GM19099 (cell line): ENCODE results near the gene SCAMP2.

Experiments
- POLR2A ChIP-seq: IDR thresholded peaks from 3 replicates; pipeline ENCODE4 v1.6.1; 2011; ENCODE audit warnings: low read depth; ENCODE audit not compliant: insufficient read length; ENCODE audit errors: extremely low read depth

SCAMP2 gene

GRCh38 chr15:74822233-74822632, 50.9 kb downstream of the SCAMP2 start:
- TF ChIP-seq POLR2A, result no peak

- TF ChIP-seq POLR2A, result no peak
These were observed 51.4 kb downstream of the SCAMP2 start for GRCh38 chr15:74821790-74822158.

GRCh38 chr15:74821091-74821789, 51.9 kb downstream of the SCAMP2 start:
- peak; percentile 48 for TF ChIP-seq POLR2A

GRCh38 chr15:74820056-74820455, 53.1 kb downstream of the SCAMP2 start:
- no peak for TF ChIP-seq POLR2A

- no peak for TF ChIP-seq POLR2A
These were observed 55.8 kb downstream of the SCAMP2 start for GRCh38 chr15:74817370-74817737.

GRCh38 chr15:74816624-74817369, 56.4 kb downstream of the SCAMP2 start:
- TF ChIP-seq POLR2A, result no peak

GRCh38 chr15:74815961-74816360, 57.2 kb downstream of the SCAMP2 start:
- TF ChIP-seq POLR2A, result no peak

GRCh38 chr15:74815121-74815934, 57.8 kb downstream of the SCAMP2 start:
- no peak for TF ChIP-seq POLR2A

- no peak for TF ChIP-seq POLR2A
These were observed 60.6 kb downstream of the SCAMP2 start, which contains the start of gene LMAN1L for GRCh38 chr15:74812533-74812932. TSS of gene LMAN1L (plus strand) at chr15:74812835. CDS start at chr15:74812855, 20 bp downstream.

GRCh38 chr15:74809956-74810355, 63.2 kb downstream of the SCAMP2 start:
- no peak for TF ChIP-seq POLR2A

GRCh38 chr15:74809242-74809641, 63.9 kb downstream of the SCAMP2 start:
- no peak for TF ChIP-seq POLR2A

- TF ChIP-seq POLR2A, result no peak
These were observed 64.3 kb downstream of the SCAMP2 start for GRCh38 chr15:74808840-74809229.

- TF ChIP-seq POLR2A, result no peak
These were observed 64.9 kb downstream of the SCAMP2 start for GRCh38 chr15:74808078-74808839.

- TF ChIP-seq POLR2A, result no peak
These were observed 65.9 kb downstream of the SCAMP2 start for GRCh38 chr15:74807282-74807681.

GRCh38 chr15:74804935-74805334, 68.2 kb downstream of the SCAMP2 start:
- TF ChIP-seq POLR2A, result no peak

GRCh38 chr15:74802862-74803447, 70.2 kb downstream of the SCAMP2 start:
- peak; percentile 6 for TF ChIP-seq POLR2A
